Osteocyte (in vitro differentiated cells): ENCODE results near the gene ZNF609. TPM values are rescaled to one million over a fixed set of nuclear protein-coding genes. Genes with fewer than 3 reads are reported as not detected.

Experiments
- DNase-seq: peaks from one replicate; pipeline ENCODE4 v3.0.0; 2021; ENCODE audit warnings: mixed read lengths; ENCODE audit not compliant: unreplicated experiment; ENCODE audit errors: extremely low spot score
- H3K27ac Mint-ChIP-seq: one replicate; pipeline ENCODE4 v1.8.0; 2021; ENCODE audit warnings: mild to moderate bottlenecking, mixed read lengths; ENCODE audit not compliant: unreplicated experiment
- H3K27me3 Mint-ChIP-seq: one replicate; pipeline ENCODE4 v1.8.0; 2021; ENCODE audit warnings: mixed read lengths; ENCODE audit not compliant: unreplicated experiment
- H3K36me3 Mint-ChIP-seq: one replicate; pipeline ENCODE4 v1.8.0; 2021; ENCODE audit warnings: mixed read lengths; ENCODE audit not compliant: unreplicated experiment
- H3K4me1 Mint-ChIP-seq: one replicate; pipeline ENCODE4 v1.8.0; 2021; ENCODE audit warnings: mixed read lengths; ENCODE audit not compliant: unreplicated experiment
- H3K4me3 Mint-ChIP-seq: one replicate; pipeline ENCODE4 v1.8.0; 2021; ENCODE audit warnings: mild to moderate bottlenecking, moderate library complexity, mixed read lengths; ENCODE audit not compliant: unreplicated experiment
- H3K9me3 Mint-ChIP-seq: one replicate; pipeline ENCODE4 v1.8.0; 2021; ENCODE audit warnings: mixed read lengths; ENCODE audit not compliant: unreplicated experiment
- CTCF ChIP-seq: fragments of 200-600 bp; sonication (generic); IDR thresholded peaks from 2 replicates; pipeline ENCODE4 v1.5.0; 2021; ENCODE audit warnings: antibody characterized with exemption, mild to moderate bottlenecking, moderate library complexity
- long read RNA-seq: library from polyadenylated mRNA; unstranded; transcript quantifications from one replicate; pipeline ENCODE4 v2.0.0, GENCODE V29; 2021
- total RNA-seq: library from RNA; stranded (reverse); gene quantifications from 2 replicates; pipeline ENCODE4 v1.2.1, GENCODE V29; 2021

ZNF609 gene
- total RNA-seq = 31.7 and 35.1 TPM in 2 replicates
- long read RNA-seq, partial matches to known transcripts = 4 of 11 reads
- long read RNA-seq, other reads (novel, unspliced or antisense) = 7 of 11 reads

DNA sequence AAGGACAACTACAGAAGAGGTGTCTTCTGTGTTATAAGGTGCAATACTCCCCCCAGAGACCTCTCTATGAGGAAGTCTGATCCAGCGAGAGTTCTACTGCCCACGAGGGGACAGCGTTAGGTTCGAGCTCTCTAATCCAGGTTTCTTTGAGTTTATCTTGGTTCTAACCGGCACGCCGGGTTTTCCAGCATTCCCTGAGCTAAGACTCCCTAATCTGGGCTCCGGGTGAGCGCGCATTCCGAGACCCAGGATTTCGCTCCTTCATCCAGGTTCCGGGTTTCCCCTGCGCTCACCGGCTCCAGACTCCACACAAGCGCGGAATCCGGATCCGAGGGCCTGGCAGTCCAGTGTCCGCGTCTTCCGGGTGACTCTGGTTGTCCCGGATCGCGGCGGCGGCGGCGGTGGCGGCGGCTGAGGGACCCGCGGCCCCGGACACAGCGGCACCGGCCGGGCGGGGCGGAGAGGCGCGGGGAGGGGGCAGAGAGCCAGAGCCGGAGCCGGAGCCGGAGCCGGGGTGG, at the start of gene ZNF609:
Gene ZNF609 (plus strand): TSS at position 373 of the 518 bp plus-strand sequence. CDS start 38,842 bp downstream, outside the sequence.
- H3K27ac Mint-ChIP-seq = peak within 1 kb of the TSS; percentile 81
- no peaks in the 10 kb centered on the region for H3K27me3 Mint-ChIP-seq
- no peak for TF ChIP-seq CTCF
- H3K9me3 Mint-ChIP-seq = no peaks in the 10 kb centered on the region
- H3K4me1 Mint-ChIP-seq = peaks cover 40% of the 10 kb centered on the region
- peak; percentile 99 for DNase-seq
- peak within 1 kb of the TSS; percentile 78 for H3K4me3 Mint-ChIP-seq
- peaks cover 14% of the 10 kb centered on the region for H3K36me3 Mint-ChIP-seq

- TF ChIP-seq CTCF = no peak
- Mint-ChIP-seq H3K4me3 (no peak overlapping the region), H3K36me3 (peaks cover 41% of the 10 kb centered on the region), H3K27ac (no peak overlapping the region), H3K9me3 (no peaks in the 10 kb centered on the region), H3K27me3 (no peaks in the 10 kb centered on the region), H3K4me1 (no peaks in the 10 kb centered on the region)
- DNase-seq = no peak
Observed at GRCh38 chr15:64412216-64412615, 48.2 kb upstream of the ZNF609 start.

GRCh38 chr15:64422697-64423096, 37.7 kb upstream of the ZNF609 start:
- Mint-ChIP-seq H3K4me3 (no peak overlapping the region), H3K9me3 (no peaks in the 10 kb centered on the region), H3K4me1 (peaks cover 6% of the 10 kb centered on the region), H3K27ac (no peak overlapping the region), H3K36me3 (peaks cover 40% of the 10 kb centered on the region), H3K27me3 (no peaks in the 10 kb centered on the region)
- no peak for DNase-seq
- TF ChIP-seq CTCF = no peak

- Mint-ChIP-seq H3K36me3 (peaks cover 36% of the 10 kb centered on the region), H3K27ac (no peak overlapping the region), H3K4me1 (peaks cover 6% of the 10 kb centered on the region), H3K4me3 (no peak overlapping the region), H3K27me3 (no peaks in the 10 kb centered on the region), H3K9me3 (no peaks in the 10 kb centered on the region)
- TF ChIP-seq CTCF = no peak
- DNase-seq = no peak
Observed at GRCh38 chr15:64423970-64424369, 36.4 kb upstream of the ZNF609 start.

DNA sequence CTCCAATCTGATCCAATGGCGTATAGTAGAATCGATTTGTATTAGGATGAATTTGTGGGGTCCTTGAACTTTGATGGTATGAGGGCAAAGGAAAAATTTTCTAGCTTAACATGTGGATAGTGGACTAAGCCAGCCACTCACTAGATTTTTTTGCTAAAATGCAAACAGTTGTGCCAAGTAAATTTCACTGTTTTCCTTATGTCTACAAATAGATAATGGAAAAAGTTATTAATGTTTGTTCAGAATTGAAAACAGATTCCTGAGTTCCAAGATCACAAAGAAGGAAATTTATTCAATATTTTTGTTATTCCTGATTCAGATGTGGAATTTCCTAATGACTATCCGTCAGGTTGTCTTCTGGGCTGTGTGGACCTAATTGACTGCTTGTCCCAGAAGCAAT, 35.2 kb upstream of the ZNF609 start:
- no peak overlapping the region for H3K4me3 Mint-ChIP-seq
- H3K36me3 Mint-ChIP-seq = peaks cover 37% of the 10 kb centered on the region
- no peak overlapping the region for H3K27ac Mint-ChIP-seq
- no peak for TF ChIP-seq CTCF
- peaks cover 14% of the 10 kb centered on the region for H3K4me1 Mint-ChIP-seq
- no peaks in the 10 kb centered on the region for H3K27me3 Mint-ChIP-seq
- no peaks in the 10 kb centered on the region for H3K9me3 Mint-ChIP-seq
- no peak for DNase-seq
